ENCODE data around the gene TLK1. TPM values are rescaled to one million over a fixed set of nuclear protein-coding genes. Genes with fewer than 3 reads are reported as not detected.

Gene TLK1
- total and polyA plus RNA-seq, 2 experiments from 2014 or later: 9.2 to 21.8 TPM

DNA sequence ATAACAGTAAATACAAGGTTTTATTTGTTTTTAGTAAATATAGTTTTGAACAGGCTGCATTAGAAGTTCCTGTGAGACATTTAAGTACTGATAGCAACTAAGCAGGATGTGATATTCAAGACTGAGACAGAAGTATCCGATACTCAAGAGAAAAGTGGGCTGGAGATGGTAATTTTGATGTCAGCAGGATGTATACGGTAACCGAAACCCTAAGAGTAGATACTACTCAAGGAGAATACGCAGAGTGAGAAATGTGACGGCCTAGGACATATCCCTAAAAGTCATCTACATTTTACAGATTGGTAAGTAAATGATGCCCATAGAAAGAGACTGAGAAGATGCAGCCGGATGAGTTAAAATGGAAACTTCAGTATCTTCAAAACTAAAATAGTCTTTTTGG is 116.3 kb downstream of the TLK1 start:
- DNase-seq (ENCODE audit: low spot score): no peak
- WGBS (ENCODE audit: low lambda C conversion rate, missing lambda C conversion rate): 66% methylated on average over 6 of the region's 6 CpGs
- Histone ChIP-seq H3K27ac (no peak overlapping the region), H3K9me3 (ENCODE audit: low read depth) (no peaks in the 10 kb centered on the region), H3K4me1 (ENCODE audit: insufficient read depth) (no peaks in the 10 kb centered on the region), H3K27me3 (no peaks in the 10 kb centered on the region), H3K79me2 (no peaks in the 10 kb centered on the region), H3K4me3 (no peak overlapping the region), H3K9me2 (replicated peaks; ENCODE audit: insufficient read depth) (no peaks in the 10 kb centered on the region), H4K20me1 (ENCODE audit: insufficient read depth, poor library complexity, severe bottlenecking) (no peaks in the 10 kb centered on the region), H3K4me2 (no peak overlapping the region), H3K36me3 (replicated peaks; ENCODE audit: insufficient read depth, low read depth) (peaks cover 8% of the 10 kb centered on the region), H2AFZ (no peak overlapping the region)
- no peak for TF ChIP-seq EZH2phosphoT487 (IDR thresholded peaks at IDR 0.05; ENCODE audit: low read depth, severe bottlenecking, unreplicated experiment)

DNA sequence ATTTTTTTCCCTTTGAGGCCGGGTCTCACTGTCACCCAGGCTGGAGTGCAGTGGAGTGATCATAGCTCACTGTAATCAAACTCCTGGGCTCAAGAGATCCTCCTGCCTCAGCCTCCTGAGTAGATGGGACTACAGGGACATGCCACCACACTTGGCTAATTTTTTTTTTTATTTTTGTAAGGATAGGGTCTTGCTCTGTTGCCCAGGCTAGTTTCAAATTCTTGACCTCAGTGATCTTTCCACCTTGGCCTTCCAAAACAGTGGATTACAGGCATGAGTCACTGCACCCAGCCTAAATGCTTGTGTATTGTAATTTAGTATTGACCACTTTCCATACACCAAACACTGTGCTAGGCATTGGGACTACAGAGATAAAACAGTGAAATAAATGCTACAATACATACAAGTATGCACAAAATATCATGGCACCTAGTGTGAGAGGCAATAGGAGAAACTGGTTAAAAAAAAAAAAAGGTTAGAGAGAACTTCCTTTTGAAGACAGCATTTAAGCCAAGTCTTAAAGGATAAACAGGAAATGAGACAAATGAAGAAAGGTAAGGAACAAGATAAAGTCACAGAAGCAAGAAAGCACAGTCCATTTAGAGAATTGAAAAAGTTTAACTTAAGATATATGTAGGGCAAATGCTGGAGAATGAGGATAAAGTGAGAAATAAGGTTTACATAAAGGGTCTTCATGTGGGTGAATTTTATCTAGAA is 118.3 kb downstream of the TLK1 start:
- H3K9me2 ChIP-seq (replicated peaks; ENCODE audit: insufficient read depth): no peaks in the 10 kb centered on the region
- H3K27me3 ChIP-seq: no peaks in the 10 kb centered on the region
- DNase-seq (ENCODE audit: low spot score): no peak
- H3K79me2 ChIP-seq: no peaks in the 10 kb centered on the region
- no peak overlapping the region for H3K4me2 ChIP-seq
- H2AFZ ChIP-seq: no peak overlapping the region
- no peaks in the 10 kb centered on the region for H4K20me1 ChIP-seq (ENCODE audit: insufficient read depth, poor library complexity, severe bottlenecking)
- H3K27ac ChIP-seq: no peak overlapping the region
- peaks cover 8% of the 10 kb centered on the region for H3K36me3 ChIP-seq (replicated peaks; ENCODE audit: insufficient read depth, low read depth)
- no peaks in the 10 kb centered on the region for H3K9me3 ChIP-seq (ENCODE audit: low read depth)
- TF ChIP-seq, protein P1, sequence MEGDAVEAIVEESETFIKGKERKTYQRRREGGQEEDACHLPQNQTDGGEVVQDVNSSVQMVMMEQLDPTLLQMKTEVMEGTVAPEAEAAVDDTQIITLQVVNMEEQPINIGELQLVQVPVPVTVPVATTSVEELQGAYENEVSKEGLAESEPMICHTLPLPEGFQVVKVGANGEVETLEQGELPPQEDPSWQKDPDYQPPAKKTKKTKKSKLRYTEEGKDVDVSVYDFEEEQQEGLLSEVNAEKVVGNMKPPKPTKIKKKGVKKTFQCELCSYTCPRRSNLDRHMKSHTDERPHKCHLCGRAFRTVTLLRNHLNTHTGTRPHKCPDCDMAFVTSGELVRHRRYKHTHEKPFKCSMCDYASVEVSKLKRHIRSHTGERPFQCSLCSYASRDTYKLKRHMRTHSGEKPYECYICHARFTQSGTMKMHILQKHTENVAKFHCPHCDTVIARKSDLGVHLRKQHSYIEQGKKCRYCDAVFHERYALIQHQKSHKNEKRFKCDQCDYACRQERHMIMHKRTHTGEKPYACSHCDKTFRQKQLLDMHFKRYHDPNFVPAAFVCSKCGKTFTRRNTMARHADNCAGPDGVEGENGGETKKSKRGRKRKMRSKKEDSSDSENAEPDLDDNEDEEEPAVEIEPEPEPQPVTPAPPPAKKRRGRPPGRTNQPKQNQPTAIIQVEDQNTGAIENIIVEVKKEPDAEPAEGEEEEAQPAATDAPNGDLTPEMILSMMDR (IDR thresholded peaks at IDR 0.05; ENCODE audit: poor library complexity): no peak
- H3K4me1 ChIP-seq (ENCODE audit: insufficient read depth): no peaks in the 10 kb centered on the region
- H3K4me3 ChIP-seq: no peak overlapping the region
- 96% methylated on average over 1 of the region's 1 CpG for WGBS (ENCODE audit: low lambda C conversion rate, missing lambda C conversion rate)

DNA sequence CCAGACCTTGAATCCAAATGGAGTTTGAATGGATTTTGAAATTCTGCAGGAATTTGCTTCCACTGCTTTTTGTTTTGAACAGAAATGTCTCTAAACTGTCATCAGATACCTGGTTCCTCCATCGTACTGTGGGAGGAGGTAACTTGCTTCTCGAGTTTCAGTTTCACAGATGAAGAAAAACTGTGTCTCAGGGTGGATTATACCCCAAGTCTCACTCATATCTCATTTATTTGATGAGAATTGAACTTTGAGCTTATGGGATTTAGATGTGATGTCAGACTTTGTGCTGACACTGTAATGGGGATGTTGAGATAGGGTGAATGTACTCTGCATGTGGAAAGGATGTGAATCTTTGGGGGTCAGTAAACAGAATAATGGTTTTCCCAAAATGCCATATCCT is 124.2 kb downstream of the TLK1 start:
- 79% methylated on average over 2 of the region's 2 CpGs for WGBS (ENCODE audit: low lambda C conversion rate, missing lambda C conversion rate)
- Histone ChIP-seq H3K9me2 (replicated peaks; ENCODE audit: insufficient read depth) (no peaks in the 10 kb centered on the region), H3K4me2 (no peak overlapping the region), H3K27me3 (no peaks in the 10 kb centered on the region), H4K20me1 (ENCODE audit: insufficient read depth, poor library complexity, severe bottlenecking) (no peaks in the 10 kb centered on the region), H3K4me1 (ENCODE audit: insufficient read depth) (no peaks in the 10 kb centered on the region), H3K36me3 (replicated peaks; ENCODE audit: insufficient read depth, low read depth) (no peaks in the 10 kb centered on the region), H3K27ac (no peak overlapping the region), H3K79me2 (no peaks in the 10 kb centered on the region), H3K9me3 (ENCODE audit: low read depth) (no peaks in the 10 kb centered on the region), H2AFZ (no peak overlapping the region), H3K4me3 (no peak overlapping the region)
- DNase-seq (ENCODE audit: low spot score): no peak
- no peak for TF ChIP-seq EZH2phosphoT487 (IDR thresholded peaks at IDR 0.05; ENCODE audit: low read depth, severe bottlenecking, unreplicated experiment)
- no peak for TF ChIP-seq EZH2 (IDR thresholded peaks at IDR 0.05; ENCODE audit: borderline replicate concordance)
- TF ChIP-seq, protein P1 (IDR thresholded peaks at IDR 0.05; ENCODE audit: poor library complexity): no peak

DNA sequence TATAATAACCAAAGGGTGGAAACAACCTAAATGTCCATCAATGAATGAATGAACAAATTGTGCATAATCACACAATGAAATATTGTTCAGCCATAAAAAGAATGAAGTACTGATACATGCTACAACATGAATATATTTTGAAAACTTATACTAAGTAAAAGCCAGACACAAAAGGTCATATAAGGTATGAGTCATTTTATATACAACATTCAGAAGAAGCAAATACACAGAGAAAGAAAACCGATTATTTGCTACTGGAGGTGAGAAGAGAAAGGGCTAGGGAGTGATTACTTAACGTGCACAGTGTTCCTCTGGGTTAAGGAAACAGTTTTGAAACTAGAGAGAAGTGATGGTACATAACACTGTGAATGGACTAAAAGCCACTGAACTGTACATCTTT is 126.4 kb downstream of the TLK1 start:
- no peaks in the 10 kb centered on the region for H3K36me3 ChIP-seq (replicated peaks; ENCODE audit: insufficient read depth, low read depth)

More for the DNA sequence above, 126.4 kb downstream of the TLK1 start:
- no peaks in the 10 kb centered on the region for H4K20me1 ChIP-seq (ENCODE audit: insufficient read depth, poor library complexity, severe bottlenecking)
- H2AFZ ChIP-seq: no peak overlapping the region
- TF ChIP-seq EZH2phosphoT487 (IDR thresholded peaks at IDR 0.05; ENCODE audit: low read depth, severe bottlenecking, unreplicated experiment): no peak
- no peak for TF ChIP-seq EZH2 (IDR thresholded peaks at IDR 0.05; ENCODE audit: borderline replicate concordance)
- TF ChIP-seq, protein P1 (IDR thresholded peaks at IDR 0.05; ENCODE audit: poor library complexity): no peak
- H3K4me3 ChIP-seq: no peak overlapping the region
- no peaks in the 10 kb centered on the region for H3K79me2 ChIP-seq
- H3K9me2 ChIP-seq (replicated peaks; ENCODE audit: insufficient read depth): no peaks in the 10 kb centered on the region
- H3K4me1 ChIP-seq (ENCODE audit: insufficient read depth): no peaks in the 10 kb centered on the region
- H3K27me3 ChIP-seq: no peaks in the 10 kb centered on the region
- DNase-seq (ENCODE audit: low spot score): no peak
- H3K4me2 ChIP-seq: no peak overlapping the region
- no peaks in the 10 kb centered on the region for H3K9me3 ChIP-seq (ENCODE audit: low read depth)
- no peak overlapping the region for H3K27ac ChIP-seq
- WGBS (ENCODE audit: low lambda C conversion rate, missing lambda C conversion rate): 47% methylated on average over 2 of the region's 2 CpGs
